T47D (cell line): ENCODE results near the gene BCL11B.
A peak's percentile ranks its signal among the peaks of the same experiment; 100 is the strongest.

Source experiments
- DNase-seq, 2 experiments: peaks; one replicate each; pipeline versions ENCODE4 v3.0.0 to v3.0.0-alpha.2; 2011 to 2012; ENCODE audit warnings: low read depth in 1 of 2, low spot score in 1 of 2
- JUND ChIP-seq: IDR thresholded peaks from 2 replicates; pipeline ENCODE4 v1.6.1; 2012; ENCODE audit warnings: low read depth
- in situ Hi-C: cut with HindIII; loops from 2 replicates; pipeline ENCODE4 v1.10.0; 2016; ENCODE audit warnings: low sequenced_read_pairs, low pct_unique_long_range_greater_than_20kb

The BCL11B gene

GRCh38 chr14:99268810-99269707 lies 2.9 kb downstream of the BCL11B start:
- DNase-seq, result no peak
- TF ChIP-seq JUND, result no peak
- in situ Hi-C loops, result no loop called here

- in situ Hi-C loops, result no loop called here
- no peak for TF ChIP-seq JUND
- DNase-seq, result no peak
These were observed 3.9 kb downstream of the BCL11B start for GRCh38 chr14:99267837-99268781.

- DNase-seq, result no peak
These were observed 4.6 kb downstream of the BCL11B start for GRCh38 chr14:99267381-99267780.

GRCh38 chr14:99266181-99267178 lies 5.5 kb downstream of the BCL11B start:
- DNase-seq, result peak; percentile 80 to 92
- in situ Hi-C loops, result no loop called here
- no peak for TF ChIP-seq JUND

More at GRCh38 chr14:99267381-99267780, 4.6 kb downstream of the BCL11B start:
- no peak for TF ChIP-seq JUND
- in situ Hi-C loops, result no loop called here

- DNase-seq, result no peak
- in situ Hi-C loops, result no loop called here
- TF ChIP-seq JUND, result no peak
These were observed 6.4 kb downstream of the BCL11B start for GRCh38 chr14:99265571-99265970.

GRCh38 chr14:99264691-99265450 lies 7.1 kb downstream of the BCL11B start:
- no peak for TF ChIP-seq JUND
- in situ Hi-C loops, result no loop called here
- DNase-seq, result no peak

GRCh38 chr14:99263564-99264330 lies 8.2 kb downstream of the BCL11B start:
- TF ChIP-seq JUND, result no peak
- in situ Hi-C loops, result no loop called here
- DNase-seq, result no peak

GRCh38 chr14:99262977-99263448 lies 9.0 kb downstream of the BCL11B start:
- in situ Hi-C loops, result no loop called here

GRCh38 chr14:99261912-99262787 lies 9.8 kb downstream of the BCL11B start:
- in situ Hi-C loops, result no loop called here
- DNase-seq, result no peak
- TF ChIP-seq JUND, result no peak

More at GRCh38 chr14:99262977-99263448, 9.0 kb downstream of the BCL11B start:
- DNase-seq, result no peak
- no peak for TF ChIP-seq JUND
